NT2/D1 (cell line): ENCODE measurements around the gene SRSF3.

Experiments
- SUZ12 ChIP-seq: IDR thresholded peaks from 2 replicates; pipeline ENCODE4 v1.6.1; 2011; ENCODE audit not compliant: insufficient read length, insufficient read depth; ENCODE audit errors: extremely low read depth
- YY1 ChIP-seq: IDR thresholded peaks from 2 replicates; pipeline ENCODE4 v1.6.1; 2011; ENCODE audit not compliant: insufficient read length, insufficient read depth
- ZNF274 ChIP-seq: IDR thresholded peaks from 2 replicates; pipeline ENCODE4 v1.6.1; 2011; ENCODE audit warnings: mild to moderate bottlenecking, low read depth, low read length

- no peak for TF ChIP-seq ZNF274
- no peak for TF ChIP-seq YY1
- no peak for TF ChIP-seq SUZ12
These were observed 21.0 kb downstream of the SRSF3 start for GRCh38 chr6:36615018-36615761.
